Neutrophil (primary cell): Measurements from ENCODE around the gene OR5AR1.

Source experiments
- H3K27ac ChIP-seq: fragments of 200-600 bp; sonication (generic); 2 replicates; pipeline ENCODE4 v1.5.1; 2016; ENCODE audit warnings: mild to moderate bottlenecking, moderate library complexity
- H3K27me3 ChIP-seq: fragments of 200-600 bp; sonication (generic); 2 replicates; pipeline ENCODE4 v1.6.0; 2016; ENCODE audit warnings: mild to moderate bottlenecking
- H3K36me3 ChIP-seq: fragments of 200-600 bp; sonication (generic); 2 replicates; pipeline ENCODE4 v1.5.1; 2017
- H3K4me1 ChIP-seq, 2 experiments: fragments of 200-600 bp in 1 of 2; sonication (generic) in 1 of 2; 1 replicate in 1 of 2; 2 replicates in 1 of 2; pipeline versions ENCODE4 v1.5.1 to v1.6.1; 2013 to 2016; ENCODE audit warnings: low read depth in 1 of 2, low read length in 1 of 2, mild to moderate bottlenecking in 1 of 2, moderate library complexity in 1 of 2; ENCODE audit not compliant: control insufficient read depth in 1 of 2, insufficient read depth in 1 of 2
- H3K4me3 ChIP-seq, 2 experiments: fragments of 200-600 bp in 1 of 2; sonication (generic) in 1 of 2; 1 replicate in 1 of 2; 2 replicates in 1 of 2; pipeline ENCODE4 v1.5.1; 2013 to 2016; ENCODE audit warnings: low read depth in 1 of 2, low read length in 1 of 2, mild to moderate bottlenecking in 1 of 2, moderate library complexity in 1 of 2
- H3K9me3 ChIP-seq: fragments of 200-600 bp; sonication (generic); 2 replicates; pipeline ENCODE4 v1.5.1; 2016
- CTCF ChIP-seq: fragments of 200-600 bp; sonication (generic); IDR thresholded peaks from 2 replicates; pipeline ENCODE4 v1.5.1; 2016; ENCODE audit warnings: antibody characterized with exemption

OR5AR1 gene

GRCh38 chr11:56714206-56714605 is 50.7 kb downstream of the OR5AR1 start:
- Histone ChIP-seq H3K9me3 (no peaks in the 10 kb centered on the region), H3K27me3 (no peaks in the 10 kb centered on the region), H3K27ac (no peak overlapping the region), H3K36me3 (no peaks in the 10 kb centered on the region), H3K4me3 (no peak overlapping the region), H3K4me1 (no peaks in the 10 kb centered on the region)
- no peak for TF ChIP-seq CTCF
